Epidermal melanocyte (primary cell): ENCODE results near the gene XDH.

ENCODE experiments used
- DNase-seq: peaks from one replicate; pipeline ENCODE4 v3.0.0; 2011; ENCODE audit warnings: low spot score; ENCODE audit not compliant: insufficient read length

XDH gene

DNA sequence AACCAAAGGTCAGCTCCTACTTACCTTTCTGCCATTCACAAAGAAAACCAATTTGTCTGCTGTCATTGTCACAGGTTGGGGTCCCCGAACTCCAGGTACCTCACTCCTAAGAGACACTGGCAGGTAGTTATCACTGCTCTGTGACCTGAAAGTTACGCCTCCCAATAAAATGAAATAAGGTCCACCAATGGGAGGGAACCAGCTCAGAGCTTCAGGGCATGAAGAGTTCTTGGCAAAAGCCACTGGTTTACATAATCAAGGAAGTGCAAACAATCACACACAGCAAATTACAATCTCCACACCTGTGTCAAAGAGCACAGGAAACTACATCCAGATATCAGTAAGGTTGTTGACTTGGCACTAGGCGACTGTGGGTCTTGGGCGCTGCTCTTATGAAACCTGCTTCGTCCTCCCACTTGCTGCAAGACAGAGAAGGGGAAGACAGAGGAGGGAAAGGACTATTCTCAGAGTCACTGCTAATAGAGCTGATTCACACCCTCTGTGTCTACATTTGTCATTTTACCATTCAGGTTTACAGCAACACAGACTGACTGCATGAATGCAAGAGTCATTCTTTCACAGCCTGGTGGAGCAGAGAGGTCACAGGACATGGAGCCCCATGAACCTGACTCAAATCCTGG lies at the start of gene XDH:
XDH (minus strand) TSS at position 142 of the 641 bp plus-strand sequence; CDS start at position 66, 76 bp downstream.
- no peak for DNase-seq

DNA sequence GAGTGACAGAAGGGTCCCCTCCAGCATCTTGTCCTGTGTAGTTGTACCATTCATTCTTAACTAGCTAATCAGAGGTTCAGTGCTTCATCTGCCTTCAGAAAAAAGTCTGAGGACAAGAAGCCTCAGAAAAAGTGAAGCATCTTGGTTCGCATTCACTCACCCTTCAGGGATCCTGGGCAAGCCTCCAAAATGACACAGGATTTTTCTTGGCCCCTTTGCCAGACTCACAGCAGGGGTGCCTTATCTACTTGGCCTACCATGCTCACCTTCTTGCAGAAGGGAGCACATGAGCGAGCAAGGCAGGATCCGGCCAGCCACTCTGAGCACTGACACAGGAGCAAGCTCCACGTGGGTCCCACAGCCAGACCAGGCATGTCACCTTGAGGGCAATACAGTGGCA lies 43.1 kb upstream of the XDH start:
- DNase-seq, result no peak

DNA sequence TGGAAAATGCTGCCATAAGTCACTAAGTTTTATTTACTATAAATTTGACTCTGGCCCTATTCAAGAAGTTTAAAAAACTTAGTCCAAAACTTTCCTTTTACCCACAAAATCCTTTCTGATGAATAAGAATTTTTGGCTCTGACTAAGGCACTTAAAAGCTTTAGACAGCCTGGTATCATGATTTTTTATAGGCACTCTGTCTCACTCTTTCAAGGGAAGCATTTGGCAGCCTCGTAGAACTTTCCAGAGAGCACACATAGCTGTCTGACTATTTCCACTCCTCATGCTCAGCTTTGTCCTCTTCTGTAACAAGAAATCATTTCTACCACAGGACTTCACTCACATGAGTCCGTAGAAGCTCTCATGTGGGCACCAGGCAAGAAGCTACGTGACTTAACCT lies 32.3 kb upstream of the XDH start:
- DNase-seq, result peak; percentile 31

DNA sequence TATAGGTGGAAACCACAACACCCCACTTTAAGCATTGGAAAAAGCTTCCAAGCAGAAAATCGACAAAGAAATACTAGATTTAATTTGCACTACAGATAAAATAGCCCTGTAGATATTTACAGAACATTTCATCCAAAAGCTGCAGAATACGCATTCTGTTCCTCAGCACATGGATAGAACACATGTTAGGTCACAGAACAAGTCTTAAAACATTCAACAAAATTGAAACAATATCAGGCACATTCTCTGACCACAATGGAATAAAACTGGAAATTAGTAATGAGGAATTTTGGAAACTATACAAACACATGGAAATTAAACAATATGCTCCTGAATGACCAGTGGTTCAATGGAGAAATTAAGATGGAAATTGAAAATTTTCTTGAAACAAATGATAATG lies 27.8 kb upstream of the XDH start:
- DNase-seq, result no peak

DNA sequence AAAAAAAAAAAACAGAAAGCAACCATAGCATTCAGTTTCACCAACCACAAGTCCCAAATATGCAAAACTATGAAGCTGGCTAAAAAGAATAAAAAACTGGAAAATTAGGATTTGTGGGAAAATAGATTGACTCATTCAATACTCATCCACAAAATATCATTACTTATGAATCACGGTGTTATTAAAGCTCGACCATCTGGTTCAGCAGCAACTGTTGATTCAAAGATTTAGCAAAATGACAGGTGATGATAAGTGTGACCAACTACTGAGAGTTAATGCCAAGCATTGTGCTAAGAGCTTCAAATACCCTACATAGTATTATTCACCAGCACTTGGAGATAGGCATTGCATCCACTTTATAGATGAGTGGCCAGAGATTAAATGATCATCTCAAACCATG lies 26.2 kb upstream of the XDH start:
- DNase-seq, result no peak

DNA sequence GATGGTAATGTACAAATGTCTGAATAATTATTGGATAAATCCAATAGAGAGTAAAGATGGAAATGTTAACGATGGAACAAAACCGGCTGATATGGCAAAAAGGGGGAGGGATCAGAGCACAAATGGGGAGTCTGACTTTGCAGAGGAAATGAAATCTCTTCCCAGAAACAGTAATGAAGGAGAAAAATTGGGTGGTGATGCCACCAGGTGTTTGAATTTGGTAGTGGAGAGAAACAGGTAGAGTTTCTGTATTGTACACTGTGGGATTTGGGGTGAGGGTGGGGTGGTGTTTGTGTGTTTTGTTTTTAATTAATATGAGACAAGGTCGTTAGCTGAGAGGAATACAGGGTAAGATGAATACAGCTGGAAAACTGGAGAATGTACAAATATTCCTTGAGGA lies 20.4 kb upstream of the XDH start:
- no peak for DNase-seq

DNA sequence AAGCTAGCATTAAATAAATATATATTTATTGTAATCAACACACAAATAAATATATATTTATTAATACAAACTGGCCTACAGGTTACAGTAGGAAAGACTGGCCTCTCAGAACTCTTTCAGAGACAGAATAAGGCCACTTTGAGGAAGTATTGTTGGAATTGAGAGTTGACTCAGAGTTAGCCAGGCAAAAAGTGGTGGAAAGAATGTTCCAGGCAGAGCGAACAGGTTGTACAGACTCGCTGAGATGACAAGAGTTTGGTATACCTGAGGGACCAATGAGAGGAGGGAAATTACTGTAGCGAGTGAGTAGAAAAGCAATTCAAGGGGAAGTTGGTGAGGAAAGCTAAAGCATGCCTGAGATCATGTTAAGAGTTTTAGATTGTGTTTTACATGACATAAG lies 19.0 kb upstream of the XDH start:
- DNase-seq, result no peak

DNA sequence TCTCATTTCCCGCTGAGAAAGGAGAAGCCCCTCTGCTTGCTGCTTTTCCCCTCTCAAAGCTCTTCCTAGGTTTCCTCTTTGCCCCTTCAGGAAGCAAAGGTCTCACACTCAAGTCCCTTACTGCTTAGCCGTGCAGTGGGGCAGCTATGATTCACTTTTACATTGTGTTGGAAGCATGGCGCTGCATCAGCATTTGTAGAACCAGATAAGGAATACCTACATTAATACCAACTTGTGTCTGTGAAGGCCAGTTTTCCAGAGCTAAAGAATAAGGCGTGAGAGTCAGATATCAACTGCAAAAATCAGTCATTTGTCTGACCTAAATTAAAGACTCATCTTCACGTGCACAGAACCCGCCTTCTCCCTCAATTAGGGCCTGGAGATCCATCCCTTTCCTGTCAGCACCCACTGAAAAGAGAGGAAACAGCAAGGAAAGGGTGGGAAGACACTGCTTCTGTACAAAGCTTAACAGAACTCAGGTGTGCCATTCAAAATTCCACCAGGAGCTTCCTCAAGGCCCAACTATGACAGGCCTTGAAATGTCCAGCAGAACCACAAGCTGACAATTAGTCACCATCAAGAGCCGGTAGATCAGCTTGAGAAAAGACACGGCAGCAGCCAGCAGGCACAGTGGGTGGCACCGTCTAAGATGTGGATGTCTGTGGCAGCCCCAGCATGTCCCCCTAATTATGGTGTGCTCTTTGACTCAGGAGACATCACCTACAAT lies 16.1 kb upstream of the XDH start:
- DNase-seq, result no peak

DNA sequence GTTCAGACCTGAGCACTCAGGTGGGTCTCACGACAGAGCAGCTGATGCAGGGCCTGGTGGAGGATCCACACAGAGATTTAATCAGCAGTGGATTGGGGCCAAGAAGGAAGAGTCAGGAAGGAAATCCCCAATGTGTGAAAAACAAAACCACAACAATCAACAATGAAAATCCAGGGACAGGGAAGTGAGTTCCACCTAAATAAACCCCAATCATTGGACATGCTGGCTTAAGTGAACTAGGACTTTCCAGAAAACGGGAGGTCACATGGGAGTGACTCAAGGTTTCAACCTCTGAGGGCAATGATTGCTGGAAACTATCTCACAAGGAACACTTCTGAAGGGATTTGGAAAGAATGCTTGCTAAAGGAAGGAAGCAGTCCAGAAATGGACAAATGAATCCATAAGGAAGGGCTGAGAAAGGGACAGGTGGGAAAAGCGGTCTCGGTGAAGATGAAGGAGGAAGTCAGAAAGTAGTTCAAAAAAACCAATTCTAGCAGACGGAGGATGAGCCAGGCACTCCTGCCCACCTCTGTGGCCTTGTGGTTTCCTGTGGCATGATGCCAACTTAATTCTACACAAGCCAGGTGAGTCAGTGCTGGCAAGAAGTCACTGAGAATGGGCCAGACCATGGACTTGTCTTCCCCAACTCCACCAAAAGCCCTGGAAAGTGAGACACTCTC lies 15.4 kb upstream of the XDH start:
- DNase-seq, result no peak

DNA sequence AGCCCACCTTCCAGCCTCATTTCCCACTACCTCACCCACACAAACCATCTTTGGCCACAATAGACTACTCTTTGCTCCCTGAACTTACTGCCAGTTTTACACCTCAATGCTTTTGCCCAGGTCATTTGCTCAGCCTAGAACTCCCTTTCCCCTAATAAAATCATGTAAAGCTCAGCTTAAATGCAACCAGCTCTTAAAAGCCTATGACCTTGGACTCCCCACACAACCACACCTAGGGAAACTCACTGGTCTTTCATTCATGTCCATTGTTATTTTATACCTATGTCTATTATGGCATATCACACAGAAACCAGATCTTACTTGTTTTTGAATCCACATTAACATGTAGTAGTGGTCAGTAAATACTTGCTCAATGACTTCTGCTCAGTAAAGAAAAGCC lies 14.5 kb upstream of the XDH start:
- DNase-seq, result no peak

DNA sequence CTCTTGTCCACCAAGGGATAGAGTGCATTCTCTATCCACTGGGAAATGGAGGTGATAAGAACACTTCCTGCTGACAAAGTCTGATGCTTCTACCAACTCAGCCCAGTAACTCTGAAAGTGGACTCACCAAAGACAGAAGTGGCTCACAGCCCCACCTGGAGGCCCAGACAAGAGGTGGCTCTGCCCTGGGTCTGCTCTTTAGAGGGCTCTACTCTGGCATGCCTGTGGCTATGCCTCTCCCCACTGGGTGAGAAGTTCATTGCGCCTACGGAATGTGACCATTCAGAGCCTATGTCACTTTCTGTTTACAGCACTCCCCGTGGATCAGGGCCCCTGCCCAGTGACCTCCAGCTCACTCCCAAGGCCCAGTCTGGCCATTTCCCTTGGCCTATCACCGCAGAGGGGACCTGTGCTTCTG lies 13.5 kb upstream of the XDH start:
- DNase-seq, result no peak

DNA sequence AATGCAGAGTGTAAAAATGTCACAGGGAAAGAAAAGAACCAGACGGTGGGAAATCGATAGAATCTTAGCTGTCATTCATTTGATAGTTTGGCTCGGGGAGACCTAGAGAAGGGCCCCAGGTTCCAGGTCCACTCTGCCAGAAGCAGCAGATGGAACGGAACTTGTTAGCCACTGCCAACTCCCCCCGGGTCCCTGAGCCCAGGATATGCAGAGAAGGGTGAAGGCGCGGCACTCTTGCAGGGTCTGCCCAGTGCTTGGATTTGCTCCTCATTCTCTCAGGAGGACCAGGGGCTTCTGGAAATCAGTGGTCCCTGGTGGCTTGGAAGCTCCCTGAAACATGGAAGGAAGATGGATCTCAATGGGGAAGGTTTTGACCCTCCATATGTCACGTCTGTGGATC lies 11.6 kb upstream of the XDH start:
- DNase-seq, result no peak

DNA sequence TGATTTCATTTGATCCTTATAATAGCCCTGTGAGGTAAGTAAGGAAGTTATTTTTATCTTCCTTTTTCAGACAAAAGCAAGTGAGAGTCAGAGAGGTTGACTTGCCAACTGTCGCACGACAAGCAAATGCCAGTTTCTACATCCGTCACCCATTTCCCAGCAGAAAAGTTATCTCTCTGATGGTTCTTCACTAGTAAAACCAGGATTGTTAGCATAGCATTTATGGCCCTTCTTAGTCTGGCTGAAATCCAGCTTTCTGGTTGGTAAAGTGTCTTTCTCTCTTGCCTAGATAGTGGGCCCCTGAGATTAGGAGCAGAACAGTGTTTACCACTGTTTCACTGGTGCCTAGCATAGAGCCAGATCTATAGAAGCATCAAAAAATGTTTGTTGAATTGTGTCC lies 7.1 kb upstream of the XDH start:
- no peak for DNase-seq

DNA sequence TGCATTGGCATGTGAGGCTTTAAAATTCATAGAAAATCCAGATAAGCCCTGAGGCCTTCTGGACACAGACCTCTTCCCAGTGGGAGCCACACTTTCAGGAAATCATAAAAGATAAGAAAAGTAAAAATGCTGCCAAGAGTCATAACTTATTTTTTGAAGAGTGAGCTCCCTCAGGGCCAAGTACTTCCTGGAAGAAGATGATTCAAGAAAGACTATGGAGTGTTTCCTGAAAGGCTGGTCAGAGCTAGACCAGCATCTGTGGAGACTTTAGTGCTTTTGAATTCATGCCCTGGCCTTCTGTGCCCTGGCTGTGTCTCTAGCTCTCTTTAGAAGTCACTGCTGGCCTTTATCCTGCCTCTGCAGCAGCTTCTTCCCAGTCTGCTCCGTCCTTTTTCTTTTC lies 6.4 kb upstream of the XDH start:
- DNase-seq, result no peak

DNA sequence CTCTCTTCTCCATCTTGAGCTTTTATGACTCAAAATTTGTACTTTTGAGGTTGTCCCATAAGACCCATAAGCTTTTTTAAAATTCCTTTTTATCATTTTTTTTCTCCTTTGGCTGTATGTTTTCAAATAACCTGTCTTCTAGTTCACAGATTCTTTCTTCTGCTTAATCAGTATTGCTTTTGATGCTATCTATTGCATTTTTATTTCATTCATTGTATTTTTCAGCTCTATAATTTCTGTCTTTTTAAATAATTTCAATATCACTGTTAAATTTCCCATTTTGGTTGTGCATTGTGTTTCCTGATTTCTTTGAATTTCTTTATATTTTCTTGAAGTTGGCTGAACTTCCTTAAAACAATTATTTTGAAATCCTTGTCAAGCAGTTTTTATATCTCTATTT lies 4.8 kb upstream of the XDH start:
- no peak for DNase-seq

DNA sequence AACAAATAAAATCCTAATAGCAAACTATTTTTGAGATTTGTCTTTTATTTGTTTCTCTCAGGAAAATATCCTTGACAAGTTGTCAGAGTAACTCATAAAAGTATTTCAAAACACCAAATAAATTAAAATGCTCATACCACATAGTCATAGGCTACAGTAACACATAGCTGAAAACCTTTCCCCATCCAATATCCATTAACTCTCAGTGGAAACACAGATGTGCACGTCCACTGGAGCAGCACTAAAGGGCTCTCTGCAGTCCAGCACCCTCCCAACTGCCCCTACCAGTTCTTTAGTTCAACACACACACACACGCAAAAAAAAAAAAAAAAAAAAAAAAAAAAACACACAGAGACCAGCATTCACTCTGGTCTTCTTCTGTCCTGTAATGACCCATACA lies 879 bp upstream of the XDH start:
- no peak for DNase-seq

DNA sequence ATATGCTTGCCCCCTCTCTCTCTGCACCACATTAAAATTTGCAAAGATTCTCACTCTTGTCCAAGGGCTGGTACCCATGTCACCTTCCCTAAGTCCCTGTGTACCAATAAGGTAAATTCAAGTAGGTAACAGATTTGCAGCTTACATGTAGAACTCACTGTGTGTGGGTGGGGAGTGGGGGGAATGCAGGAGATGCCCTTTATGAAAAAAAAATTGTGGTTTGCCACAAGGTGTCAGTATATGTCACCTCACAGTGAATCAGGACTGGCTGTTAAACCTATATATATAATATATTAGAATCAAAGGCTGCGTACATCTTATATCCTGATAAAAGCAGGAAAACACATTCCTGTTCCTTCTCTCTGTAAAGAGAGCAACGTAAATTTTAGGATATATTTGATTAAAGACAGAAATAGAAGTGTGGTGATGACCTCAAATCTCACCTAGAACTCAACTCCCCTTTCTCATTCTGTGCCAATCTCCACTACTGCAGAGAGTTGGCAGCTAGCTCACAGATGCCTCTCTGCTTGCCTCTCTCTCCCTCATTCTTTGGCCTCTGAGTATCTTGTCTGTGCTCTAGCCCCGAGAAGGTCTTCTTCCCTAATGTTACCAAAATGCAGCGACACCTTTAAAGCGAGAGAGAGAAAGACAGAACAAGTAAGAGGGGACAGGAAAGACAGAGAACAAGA lies 536 bp downstream of the XDH start:
- DNase-seq, result no peak

DNA sequence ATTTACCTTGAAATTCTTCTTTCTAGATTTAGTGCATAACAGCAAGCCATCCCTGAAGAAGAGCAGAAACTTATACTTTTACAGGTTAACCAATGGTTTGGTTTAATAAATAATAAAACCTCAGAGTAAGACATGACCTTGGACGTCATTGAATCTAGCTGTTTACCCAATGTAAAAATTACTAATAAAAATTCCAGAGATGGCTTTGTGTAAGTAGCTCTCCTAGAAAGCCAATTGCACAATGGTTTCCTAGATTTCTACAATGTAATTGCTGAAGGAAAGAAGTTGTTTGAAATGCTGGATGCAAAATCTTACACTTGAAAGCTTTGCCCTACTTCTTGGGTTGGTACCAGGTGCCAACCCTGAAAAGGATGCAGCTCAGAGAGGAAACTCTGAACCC lies 1.5 kb downstream of the XDH start:
- no peak for DNase-seq

DNA sequence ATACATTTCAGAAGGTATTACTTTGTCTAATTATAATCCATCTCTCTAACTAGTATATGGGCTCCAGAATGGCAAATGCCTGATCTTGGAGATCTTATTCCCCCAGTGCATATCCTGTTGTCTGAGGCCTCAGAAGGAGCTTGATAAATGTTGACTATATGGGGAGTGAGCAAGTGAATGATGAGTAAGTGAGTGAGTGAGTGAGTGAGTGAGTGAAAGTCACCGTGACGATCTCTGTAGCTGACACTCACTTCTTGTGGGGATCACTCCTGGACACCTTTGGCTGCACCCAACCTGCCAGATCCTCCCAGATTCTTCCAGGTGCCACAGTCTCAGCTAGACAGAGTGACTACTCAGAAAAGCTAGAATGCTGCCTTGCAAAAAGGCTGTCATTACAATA lies 2.8 kb downstream of the XDH start:
- no peak for DNase-seq

DNA sequence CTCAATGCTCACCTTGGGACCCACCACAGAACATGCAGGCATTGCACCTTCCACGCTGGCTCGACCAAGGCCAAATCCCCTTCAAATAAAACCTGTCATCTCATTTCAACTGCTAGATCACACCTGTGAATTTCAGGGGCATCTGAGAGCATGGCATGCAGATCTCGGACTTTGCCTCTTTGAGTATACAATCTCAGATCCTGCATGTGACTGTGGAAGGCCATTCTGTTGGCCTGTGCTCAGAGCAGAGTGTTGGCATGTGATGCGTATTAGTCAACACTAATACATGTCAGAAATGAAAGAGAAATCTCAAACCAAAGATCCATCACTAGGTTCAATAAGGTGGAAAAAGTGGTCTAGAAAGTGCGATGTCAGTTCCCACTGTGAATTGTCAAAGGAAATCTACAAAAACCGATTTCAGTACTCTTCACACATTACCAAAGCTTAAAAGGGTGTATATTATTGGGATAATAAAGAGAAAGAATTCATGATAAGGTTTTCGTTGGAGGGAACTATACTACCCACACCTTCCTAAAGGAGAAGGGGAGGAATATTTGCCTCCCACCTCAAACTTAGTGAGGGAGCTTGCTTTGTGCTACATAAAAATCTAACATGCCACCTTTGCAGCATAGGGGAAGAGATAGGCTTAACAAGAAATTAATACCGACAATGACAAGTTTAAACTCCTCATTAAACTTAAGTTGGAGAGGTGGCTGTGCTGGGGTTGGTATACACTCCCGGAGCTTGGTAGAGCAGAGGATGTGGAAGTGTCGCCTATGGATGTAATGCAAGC lies 7.8 kb downstream of the XDH start:
- no peak for DNase-seq

DNA sequence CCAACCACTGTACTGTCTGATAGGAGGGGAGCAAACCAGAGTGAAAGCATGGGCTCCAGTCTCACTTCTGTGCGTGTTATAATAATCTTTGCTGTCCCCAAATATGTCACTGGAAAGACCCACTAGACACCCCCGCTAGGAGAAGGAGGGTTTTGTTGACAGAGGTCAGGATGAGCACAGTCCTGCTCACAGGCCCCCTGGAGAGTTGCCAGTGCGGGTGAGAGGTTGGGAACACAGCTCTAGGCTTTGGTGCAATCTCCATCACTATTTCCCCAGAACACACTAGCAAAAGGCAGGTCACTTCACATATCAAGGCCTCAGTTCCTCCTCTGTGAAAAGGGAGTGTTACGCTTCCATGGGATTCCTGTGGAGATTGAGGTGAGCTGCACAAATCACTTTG lies 9.7 kb downstream of the XDH start:
- DNase-seq, result no peak
